Measurements from ENCODE around the gene EMSY. TPM values are rescaled to one million over a fixed set of nuclear protein-coding genes. Genes with fewer than 3 reads are reported as not detected.
A peak's percentile ranks its signal among the peaks of the same experiment; 100 is the strongest.
"Not testable (repeated sequence)": the region's sequence is repeated elsewhere in the genome, so short reads cannot be mapped to it uniquely, and the experiment has no call there.

The EMSY gene
- total RNA-seq, 1 experiment from 2014 or later: 29.3 TPM

DNA sequence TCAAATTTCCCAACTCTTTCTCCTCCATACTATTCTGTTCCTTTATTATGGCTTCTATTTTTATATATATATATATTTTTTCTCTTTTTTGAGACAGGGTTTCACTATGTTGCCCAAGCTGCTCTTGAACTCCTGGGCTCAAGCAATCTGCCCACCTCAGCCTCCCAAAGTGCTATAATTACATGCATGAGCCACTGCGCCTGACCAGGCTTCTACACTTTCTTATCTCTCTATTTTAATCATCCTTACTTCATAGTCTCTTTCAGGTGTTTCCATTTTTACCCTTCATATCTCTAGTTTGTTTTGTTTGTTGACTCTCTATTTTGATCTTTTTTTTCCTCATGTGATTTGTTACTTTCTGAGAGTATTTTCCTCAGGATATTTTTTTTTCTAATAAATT is 43.9 kb upstream of the EMSY start:
- Histone ChIP-seq H2AK5ac (ENCODE audit: insufficient read length, low read length) (no peak overlapping the region), H3K9me3 (ENCODE audit: control insufficient read depth, low read depth, low read length) (no peaks in the 10 kb centered on the region), H4K91ac (ENCODE audit: insufficient read length, low read depth, low read length) (no peak overlapping the region), H3K79me1 (ENCODE audit: insufficient read depth, low read depth, low read length, poor library complexity, severe bottlenecking) (no peaks in the 10 kb centered on the region), H2BK20ac (ENCODE audit: low read depth, low read length, poor library complexity, severe bottlenecking) (no peak overlapping the region), H3K4me2 (ENCODE audit: insufficient read depth, insufficient read length, low read length) (no peak overlapping the region), H3K4me1 (ENCODE audit: insufficient read depth, low read length) (no peaks in the 10 kb centered on the region; the same call in 1 of the 2 replicates), H3K23ac (ENCODE audit: insufficient read length, low read depth, low read length) (no peak overlapping the region), H3K23me2 (ENCODE audit: insufficient read length, low read depth, low read length, poor library complexity, severe bottlenecking) (no peaks in the 10 kb centered on the region), H3K56ac (ENCODE audit: insufficient read length, low read depth, low read length) (no peak overlapping the region), H4K20me1 (ENCODE audit: control insufficient read depth, insufficient read depth, insufficient read length) (no peaks in the 10 kb centered on the region), H3T11ph (ENCODE audit: low read length) (no peak overlapping the region), H3K27ac (ENCODE audit: insufficient read length, low read depth, low read length) (no peak overlapping the region), H2BK15ac (ENCODE audit: low read depth, low read length) (no peak overlapping the region), H2BK12ac (ENCODE audit: insufficient read length, low read depth, low read length) (no peak overlapping the region), H2BK5ac (ENCODE audit: insufficient read length, low read length) (no peak overlapping the region), H3K79me2 (ENCODE audit: insufficient read depth, low read length) (0 out of 2 replicates have a peak, but pooled peaks cover 2% of the 10 kb centered on the region), H2AFZ (ENCODE audit: low read length) (no peak overlapping the region), H2BK120ac (ENCODE audit: low read depth, low read length, poor library complexity, severe bottlenecking) (no peak overlapping the region), H4K8ac (replicated peaks; ENCODE audit: insufficient read length, low read depth, low read length) (no peak overlapping the region), H3K4ac (ENCODE audit: low read depth, low read length) (no peak overlapping the region), H4K5ac (ENCODE audit: insufficient read length, low read depth, low read length) (no peak overlapping the region), H3K18ac (ENCODE audit: insufficient read length, low read depth, low read length) (no peak overlapping the region), H3K9ac (ENCODE audit: extremely low read depth, insufficient read length, low read length) (no peak overlapping the region), H3K14ac (ENCODE audit: insufficient read depth, low read length) (no peak overlapping the region), H3K27me3 (ENCODE audit: insufficient read depth, low read length) (no peaks in the 10 kb centered on the region)
- WGBS (ENCODE audit: extremely low coverage, insufficient read length, low lambda C conversion rate): no CpG with 5 or more reads among the region's 1 CpG
- Mint-ChIP-seq H3K4me1 (no peaks in the 10 kb centered on the region), H3K36me3 (ENCODE audit: insufficient read depth in 1 of 3, low read depth in 3 of 3) (no peaks in the 10 kb centered on the region; a peak in 1 of 7 replicates), H3K9me3 (no peaks in the 10 kb centered on the region), H3K27me3 (ENCODE audit: low read depth) (no peaks in the 10 kb centered on the region), H3K4me3 (no peak overlapping the region), H3K27ac (no peak overlapping the region)
- no peak for DNase-seq
- TF ChIP-seq CTCF (conservative IDR thresholded peaks at IDR 0.05): no peak

- H3K4me1 Mint-ChIP-seq; H2BK5ac ChIP-seq (ENCODE audit: insufficient read length, low read length); H3K4me1 ChIP-seq (ENCODE audit: insufficient read depth, low read length); H3K18ac ChIP-seq (ENCODE audit: insufficient read length, low read depth, low read length); H2BK20ac ChIP-seq (ENCODE audit: low read depth, low read length, poor library complexity, severe bottlenecking); H4K8ac ChIP-seq (replicated peaks; ENCODE audit: insufficient read length, low read depth, low read length); H3K4me3 Mint-ChIP-seq; H3K79me1 ChIP-seq (ENCODE audit: insufficient read depth, low read depth, low read length, poor library complexity, severe bottlenecking); H2AFZ ChIP-seq (ENCODE audit: low read length); H3K4ac ChIP-seq (ENCODE audit: low read depth, low read length); H2BK120ac ChIP-seq (ENCODE audit: low read depth, low read length, poor library complexity, severe bottlenecking); H3K27ac ChIP-seq (ENCODE audit: insufficient read length, low read depth, low read length); H3K27me3 ChIP-seq (ENCODE audit: insufficient read depth, low read length); H3K27me3 Mint-ChIP-seq (ENCODE audit: low read depth); H2BK12ac ChIP-seq (ENCODE audit: insufficient read length, low read depth, low read length); H3K9me3 ChIP-seq (ENCODE audit: control insufficient read depth, low read depth, low read length); H3K9me3 Mint-ChIP-seq; H3K36me3 Mint-ChIP-seq (ENCODE audit: insufficient read depth in 1 of 3, low read depth in 3 of 3); H3K14ac ChIP-seq (ENCODE audit: insufficient read depth, low read length); H3T11ph ChIP-seq (ENCODE audit: low read length); H3K4me2 ChIP-seq (ENCODE audit: insufficient read depth, insufficient read length, low read length); H4K20me1 ChIP-seq (ENCODE audit: control insufficient read depth, insufficient read depth, insufficient read length); DNase-seq; H3K56ac ChIP-seq (ENCODE audit: insufficient read length, low read depth, low read length); H2BK15ac ChIP-seq (ENCODE audit: low read depth, low read length); H3K23ac ChIP-seq (ENCODE audit: insufficient read length, low read depth, low read length); H4K91ac ChIP-seq (ENCODE audit: insufficient read length, low read depth, low read length); H4K5ac ChIP-seq (ENCODE audit: insufficient read length, low read depth, low read length); H2AK5ac ChIP-seq (ENCODE audit: insufficient read length, low read length); H3K23me2 ChIP-seq (ENCODE audit: insufficient read length, low read depth, low read length, poor library complexity, severe bottlenecking); H3K9ac ChIP-seq (ENCODE audit: extremely low read depth, insufficient read length, low read length); H3K79me2 ChIP-seq (ENCODE audit: insufficient read depth, low read length): not testable (repeated sequence)
- 0 out of 7 replicates have a peak overlapping the region, but pooled peaks of 1 of the 3 experiments have one; percentile 36 for H3K27ac Mint-ChIP-seq
- WGBS (ENCODE audit: extremely low coverage, insufficient read length, low lambda C conversion rate): no CpG with 5 or more reads among the region's 8 CpGs
Measured at GRCh38 chr11:76401484-76401883, 43.3 kb upstream of the EMSY start.

All from H9 (cell line).